Measurements from ENCODE around the gene HAAO. TPM values are rescaled to one million over a fixed set of nuclear protein-coding genes. Genes with fewer than 3 reads are reported as not detected.
A peak's percentile ranks its signal among the peaks of the same experiment; 100 is the strongest.

HAAO gene
- total RNA-seq, 1 experiment from 2014 or later: not detected

GRCh38 chr2:42810121-42810970 is 18.0 kb upstream of the HAAO start:
- CTCF ChIA-PET: interaction anchor here (0.5 to 0.7 kb wide), 4 partner anchors 117 to 765 kb away, joined by 3 to 17 read pairs (median 4); no protein-coding TSS in a partner anchor
- Histone ChIP-seq H3K4me1 (ENCODE audit: insufficient read depth, low read length) (peaks cover 16% of the 10 kb centered on the region), H3K4me3 (ENCODE audit: low read length) (peak overlapping the region; percentile 81), H3K9me3 (ENCODE audit: low read length) (no peaks in the 10 kb centered on the region), H3K9ac (ENCODE audit: low read length) (peak overlapping the region; percentile 93), H3F3A (ENCODE audit: low read length, unreplicated experiment) (no peaks in the 10 kb centered on the region), H3K27ac (ENCODE audit: low read length) (peak overlapping the region; percentile 89), H3K27me3 (ENCODE audit: low read length) (no peaks in the 10 kb centered on the region), H4K20me1 (ENCODE audit: low read length) (no peaks in the 10 kb centered on the region), H3K79me2 (ENCODE audit: low read length) (no peaks in the 10 kb centered on the region), H3K36me3 (ENCODE audit: low read depth, low read length) (no peaks in the 10 kb centered on the region), H2AFZ (ENCODE audit: low read length) (peak overlapping the region; percentile 80), H3K9me2 (replicated peaks; ENCODE audit: low read length) (no peaks in the 10 kb centered on the region), H3K4me2 (ENCODE audit: low read length) (peak overlapping the region; percentile 94)
- BruUV-seq (replicated peaks): TSS peak; percentile 89
- TF ChIP-seq EZH2 (IDR thresholded peaks at IDR 0.05; ENCODE audit: low read length, unreplicated experiment) (no peak), EZH2phosphoT487 (IDR thresholded peaks at IDR 0.05; ENCODE audit: borderline replicate concordance, low read length) (no peak)
- TF ChIP-seq, protein P1, sequence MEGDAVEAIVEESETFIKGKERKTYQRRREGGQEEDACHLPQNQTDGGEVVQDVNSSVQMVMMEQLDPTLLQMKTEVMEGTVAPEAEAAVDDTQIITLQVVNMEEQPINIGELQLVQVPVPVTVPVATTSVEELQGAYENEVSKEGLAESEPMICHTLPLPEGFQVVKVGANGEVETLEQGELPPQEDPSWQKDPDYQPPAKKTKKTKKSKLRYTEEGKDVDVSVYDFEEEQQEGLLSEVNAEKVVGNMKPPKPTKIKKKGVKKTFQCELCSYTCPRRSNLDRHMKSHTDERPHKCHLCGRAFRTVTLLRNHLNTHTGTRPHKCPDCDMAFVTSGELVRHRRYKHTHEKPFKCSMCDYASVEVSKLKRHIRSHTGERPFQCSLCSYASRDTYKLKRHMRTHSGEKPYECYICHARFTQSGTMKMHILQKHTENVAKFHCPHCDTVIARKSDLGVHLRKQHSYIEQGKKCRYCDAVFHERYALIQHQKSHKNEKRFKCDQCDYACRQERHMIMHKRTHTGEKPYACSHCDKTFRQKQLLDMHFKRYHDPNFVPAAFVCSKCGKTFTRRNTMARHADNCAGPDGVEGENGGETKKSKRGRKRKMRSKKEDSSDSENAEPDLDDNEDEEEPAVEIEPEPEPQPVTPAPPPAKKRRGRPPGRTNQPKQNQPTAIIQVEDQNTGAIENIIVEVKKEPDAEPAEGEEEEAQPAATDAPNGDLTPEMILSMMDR (conservative IDR thresholded peaks at IDR 0.05; ENCODE audit: low read depth, low read length): no peak
- POLR2A ChIA-PET (ENCODE audit: unreplicated experiment): interaction anchor here (1.4 kb wide), 1 partner anchor 10 kb away, joined by 4 read pairs; no protein-coding TSS in a partner anchor
- peak; percentile 87 for ATAC-seq
- DNase-seq: peak; percentile 96
- intact Hi-C loops (cut with micrococcal nuclease): no loop called here

DNA sequence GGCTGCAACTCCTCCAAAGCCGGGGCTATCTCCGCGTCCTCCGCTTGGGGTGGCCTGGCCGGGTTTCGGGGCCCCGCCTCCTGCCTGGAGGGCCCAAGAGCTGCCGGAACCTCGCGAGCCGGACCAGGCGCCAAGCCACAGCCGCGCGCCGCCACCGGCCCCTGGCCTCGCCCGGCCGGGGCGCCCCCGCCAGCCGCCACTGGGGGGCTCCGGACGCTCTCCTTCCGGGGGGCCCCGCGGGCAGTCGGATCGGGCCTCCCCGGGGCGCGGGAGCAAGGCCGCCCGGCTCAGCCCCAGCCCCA is 17.4 kb upstream of the HAAO start:
- DNase-seq (peak; percentile 73), ATAC-seq (peak; percentile 70)
- Histone ChIP-seq H3K9ac (ENCODE audit: low read length) (peak overlapping the region; percentile 93), H3K9me2 (replicated peaks; ENCODE audit: low read length) (no peaks in the 10 kb centered on the region), H3K27ac (ENCODE audit: low read length) (peak overlapping the region; percentile 89), H3K9me3 (ENCODE audit: low read length) (no peaks in the 10 kb centered on the region), H3K36me3 (ENCODE audit: low read depth, low read length) (no peaks in the 10 kb centered on the region), H3F3A (ENCODE audit: low read length, unreplicated experiment) (no peaks in the 10 kb centered on the region), H3K79me2 (ENCODE audit: low read length) (no peaks in the 10 kb centered on the region), H4K20me1 (ENCODE audit: low read length) (no peaks in the 10 kb centered on the region), H3K4me2 (ENCODE audit: low read length) (peak overlapping the region; percentile 95), H2AFZ (ENCODE audit: low read length) (peak overlapping the region; percentile 71), H3K4me3 (ENCODE audit: low read length) (peak overlapping the region; percentile 81), H3K27me3 (ENCODE audit: low read length) (no peaks in the 10 kb centered on the region), H3K4me1 (ENCODE audit: insufficient read depth, low read length) (peaks cover 16% of the 10 kb centered on the region)
- intact Hi-C loops (cut with micrococcal nuclease): no loop called here
- CTCF ChIA-PET: interaction anchor here (0.7 kb wide), 1 partner anchor 764 kb away, joined by 3 read pairs; no protein-coding TSS in a partner anchor
- POLR2A ChIA-PET (ENCODE audit: unreplicated experiment): interaction anchor here (1.4 kb wide), 1 partner anchor 9 kb away, joined by 4 read pairs; no protein-coding TSS in a partner anchor
- BruUV-seq (replicated peaks): no TSS peak
- TF ChIP-seq, protein P1 (conservative IDR thresholded peaks at IDR 0.05; ENCODE audit: low read depth, low read length): no peak; the same call in 1 of the 2 replicates
- TF ChIP-seq EZH2 (IDR thresholded peaks at IDR 0.05; ENCODE audit: low read length, unreplicated experiment): no peak
- TF ChIP-seq EZH2phosphoT487 (IDR thresholded peaks at IDR 0.05; ENCODE audit: borderline replicate concordance, low read length): no peak
